ENCODE results near the gene RGS12. TPM values are rescaled to one million over a fixed set of nuclear protein-coding genes. Genes with fewer than 3 reads are reported as not detected.

Gene RGS12
- total and polyA plus RNA-seq, 2 of the 13 experiments (the other 11 are each of a cell fraction or from before 2014, with no cell fraction given), result 21.0 to 27.7 TPM

DNA sequence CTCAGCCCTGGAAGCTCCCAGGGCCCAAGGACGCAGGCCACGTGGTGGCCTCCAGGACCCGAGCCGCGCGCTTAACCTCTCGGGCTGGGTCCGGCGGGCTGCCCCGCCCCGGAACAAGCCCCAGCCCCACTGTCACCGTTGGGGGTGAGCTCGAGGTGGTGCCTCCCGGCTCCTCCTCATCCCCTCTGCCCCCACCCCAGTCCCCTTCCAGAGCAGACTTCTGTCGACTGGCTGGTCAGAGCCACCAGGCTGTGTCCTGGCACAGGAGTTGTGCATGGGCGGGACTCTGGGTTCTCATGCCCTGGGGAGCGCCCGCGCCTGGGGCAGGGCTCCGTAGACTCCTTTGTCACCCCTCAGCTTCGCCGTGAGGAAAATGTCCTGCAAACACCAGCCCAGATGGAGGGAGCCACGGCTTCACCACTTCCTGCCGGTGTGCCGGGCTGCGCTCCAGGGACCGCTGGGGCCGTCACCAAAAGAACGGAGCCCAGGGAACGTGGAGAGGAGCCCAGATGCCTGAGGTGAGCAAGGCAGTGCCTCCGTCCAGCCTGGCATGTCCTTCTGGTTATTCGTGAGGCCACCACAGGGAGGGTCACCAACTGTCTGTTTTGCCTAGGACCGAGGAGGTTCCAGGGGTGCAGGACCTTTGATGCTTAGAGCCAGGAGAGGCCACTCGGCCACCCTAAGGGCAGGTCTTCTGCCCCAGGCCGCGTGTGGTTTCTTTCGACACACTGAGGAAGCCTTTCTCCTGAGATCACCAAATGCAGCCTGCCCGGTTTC, 7.1 kb upstream of the RGS12 start (continued):
- TF ChIP-seq, protein P1, sequence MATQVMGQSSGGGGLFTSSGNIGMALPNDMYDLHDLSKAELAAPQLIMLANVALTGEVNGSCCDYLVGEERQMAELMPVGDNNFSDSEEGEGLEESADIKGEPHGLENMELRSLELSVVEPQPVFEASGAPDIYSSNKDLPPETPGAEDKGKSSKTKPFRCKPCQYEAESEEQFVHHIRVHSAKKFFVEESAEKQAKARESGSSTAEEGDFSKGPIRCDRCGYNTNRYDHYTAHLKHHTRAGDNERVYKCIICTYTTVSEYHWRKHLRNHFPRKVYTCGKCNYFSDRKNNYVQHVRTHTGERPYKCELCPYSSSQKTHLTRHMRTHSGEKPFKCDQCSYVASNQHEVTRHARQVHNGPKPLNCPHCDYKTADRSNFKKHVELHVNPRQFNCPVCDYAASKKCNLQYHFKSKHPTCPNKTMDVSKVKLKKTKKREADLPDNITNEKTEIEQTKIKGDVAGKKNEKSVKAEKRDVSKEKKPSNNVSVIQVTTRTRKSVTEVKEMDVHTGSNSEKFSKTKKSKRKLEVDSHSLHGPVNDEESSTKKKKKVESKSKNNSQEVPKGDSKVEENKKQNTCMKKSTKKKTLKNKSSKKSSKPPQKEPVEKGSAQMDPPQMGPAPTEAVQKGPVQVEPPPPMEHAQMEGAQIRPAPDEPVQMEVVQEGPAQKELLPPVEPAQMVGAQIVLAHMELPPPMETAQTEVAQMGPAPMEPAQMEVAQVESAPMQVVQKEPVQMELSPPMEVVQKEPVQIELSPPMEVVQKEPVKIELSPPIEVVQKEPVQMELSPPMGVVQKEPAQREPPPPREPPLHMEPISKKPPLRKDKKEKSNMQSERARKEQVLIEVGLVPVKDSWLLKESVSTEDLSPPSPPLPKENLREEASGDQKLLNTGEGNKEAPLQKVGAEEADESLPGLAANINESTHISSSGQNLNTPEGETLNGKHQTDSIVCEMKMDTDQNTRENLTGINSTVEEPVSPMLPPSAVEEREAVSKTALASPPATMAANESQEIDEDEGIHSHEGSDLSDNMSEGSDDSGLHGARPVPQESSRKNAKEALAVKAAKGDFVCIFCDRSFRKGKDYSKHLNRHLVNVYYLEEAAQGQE (IDR thresholded peaks at IDR 0.05; ENCODE audit: borderline replicate concordance in 1 of 2, low read depth in 1 of 2, low read length in 2 of 2), result no peak; a peak in 1 of 4 replicates
- TF ChIP-seq, protein P2, sequence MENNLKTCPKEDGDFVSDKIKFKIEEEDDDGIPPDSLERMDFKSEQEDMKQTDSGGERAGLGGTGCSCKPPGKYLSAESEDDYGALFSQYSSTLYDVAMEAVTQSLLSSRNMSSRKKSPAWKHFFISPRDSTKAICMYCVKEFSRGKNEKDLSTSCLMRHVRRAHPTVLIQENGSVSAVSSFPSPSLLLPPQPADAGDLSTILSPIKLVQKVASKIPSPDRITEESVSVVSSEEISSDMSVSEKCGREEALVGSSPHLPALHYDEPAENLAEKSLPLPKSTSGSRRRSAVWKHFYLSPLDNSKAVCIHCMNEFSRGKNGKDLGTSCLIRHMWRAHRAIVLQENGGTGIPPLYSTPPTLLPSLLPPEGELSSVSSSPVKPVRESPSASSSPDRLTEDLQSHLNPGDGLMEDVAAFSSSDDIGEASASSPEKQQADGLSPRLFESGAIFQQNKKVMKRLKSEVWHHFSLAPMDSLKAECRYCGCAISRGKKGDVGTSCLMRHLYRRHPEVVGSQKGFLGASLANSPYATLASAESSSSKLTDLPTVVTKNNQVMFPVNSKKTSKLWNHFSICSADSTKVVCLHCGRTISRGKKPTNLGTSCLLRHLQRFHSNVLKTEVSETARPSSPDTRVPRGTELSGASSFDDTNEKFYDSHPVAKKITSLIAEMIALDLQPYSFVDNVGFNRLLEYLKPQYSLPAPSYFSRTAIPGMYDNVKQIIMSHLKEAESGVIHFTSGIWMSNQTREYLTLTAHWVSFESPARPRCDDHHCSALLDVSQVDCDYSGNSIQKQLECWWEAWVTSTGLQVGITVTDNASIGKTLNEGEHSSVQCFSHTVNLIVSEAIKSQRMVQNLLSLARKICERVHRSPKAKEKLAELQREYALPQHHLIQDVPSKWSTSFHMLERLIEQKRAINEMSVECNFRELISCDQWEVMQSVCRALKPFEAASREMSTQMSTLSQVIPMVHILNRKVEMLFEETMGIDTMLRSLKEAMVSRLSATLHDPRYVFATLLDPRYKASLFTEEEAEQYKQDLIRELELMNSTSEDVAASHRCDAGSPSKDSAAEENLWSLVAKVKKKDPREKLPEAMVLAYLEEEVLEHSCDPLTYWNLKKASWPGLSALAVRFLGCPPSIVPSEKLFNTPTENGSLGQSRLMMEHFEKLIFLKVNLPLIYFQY (CRISPR knock-in tag; IDR thresholded peaks at IDR 0.05; ENCODE audit: borderline replicate concordance), result peak; percentile 86; the same call in 1 of the 2 replicates
- no peak for TF ChIP-seq XRCC5 (optimal IDR thresholded peaks at IDR 0.05; ENCODE audit: low read length)
- no peak for TF ChIP-seq ZNF430 (CRISPR knock-in tag; IDR thresholded peaks at IDR 0.05)
- TF ChIP-seq HCFC1 (IDR thresholded peaks at IDR 0.05; ENCODE audit: low read depth, low read length), result no peak
- no peak for TF ChIP-seq KDM5A (IDR thresholded peaks at IDR 0.05; ENCODE audit: borderline replicate concordance, low read length)
- no peak for TF ChIP-seq JUNB (CRISPR knock-in tag; IDR thresholded peaks at IDR 0.05; ENCODE audit: borderline replicate concordance)
- no peak for TF ChIP-seq NR3C1 (CRISPR knock-in tag; IDR thresholded peaks at IDR 0.05)
- no peak for TF ChIP-seq PAWR (CRISPR knock-in tag; IDR thresholded peaks at IDR 0.05; ENCODE audit: borderline replicate concordance)
- no peak for TF ChIP-seq FOXK2 (IDR thresholded peaks at IDR 0.05)
- TF ChIP-seq, protein P3, sequence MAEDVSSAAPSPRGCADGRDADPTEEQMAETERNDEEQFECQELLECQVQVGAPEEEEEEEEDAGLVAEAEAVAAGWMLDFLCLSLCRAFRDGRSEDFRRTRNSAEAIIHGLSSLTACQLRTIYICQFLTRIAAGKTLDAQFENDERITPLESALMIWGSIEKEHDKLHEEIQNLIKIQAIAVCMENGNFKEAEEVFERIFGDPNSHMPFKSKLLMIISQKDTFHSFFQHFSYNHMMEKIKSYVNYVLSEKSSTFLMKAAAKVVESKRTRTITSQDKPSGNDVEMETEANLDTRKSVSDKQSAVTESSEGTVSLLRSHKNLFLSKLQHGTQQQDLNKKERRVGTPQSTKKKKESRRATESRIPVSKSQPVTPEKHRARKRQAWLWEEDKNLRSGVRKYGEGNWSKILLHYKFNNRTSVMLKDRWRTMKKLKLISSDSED (CRISPR knock-in tag; IDR thresholded peaks at IDR 0.05), result no peak
- TF ChIP-seq SRY (CRISPR knock-in tag; IDR thresholded peaks at IDR 0.05), result no peak; the same call in 1 of the 2 replicates
- no peak for TF ChIP-seq ZNF260 (CRISPR knock-in tag; IDR thresholded peaks at IDR 0.05; ENCODE audit: borderline replicate concordance, low read depth)
- TF ChIP-seq TCF7L2 (IDR thresholded peaks at IDR 0.05; ENCODE audit: low read depth, low read length), result no peak
- no peak for TF ChIP-seq ZNF850 (CRISPR knock-in tag; conservative IDR thresholded peaks at IDR 0.05)
- TF ChIP-seq, protein P4, sequence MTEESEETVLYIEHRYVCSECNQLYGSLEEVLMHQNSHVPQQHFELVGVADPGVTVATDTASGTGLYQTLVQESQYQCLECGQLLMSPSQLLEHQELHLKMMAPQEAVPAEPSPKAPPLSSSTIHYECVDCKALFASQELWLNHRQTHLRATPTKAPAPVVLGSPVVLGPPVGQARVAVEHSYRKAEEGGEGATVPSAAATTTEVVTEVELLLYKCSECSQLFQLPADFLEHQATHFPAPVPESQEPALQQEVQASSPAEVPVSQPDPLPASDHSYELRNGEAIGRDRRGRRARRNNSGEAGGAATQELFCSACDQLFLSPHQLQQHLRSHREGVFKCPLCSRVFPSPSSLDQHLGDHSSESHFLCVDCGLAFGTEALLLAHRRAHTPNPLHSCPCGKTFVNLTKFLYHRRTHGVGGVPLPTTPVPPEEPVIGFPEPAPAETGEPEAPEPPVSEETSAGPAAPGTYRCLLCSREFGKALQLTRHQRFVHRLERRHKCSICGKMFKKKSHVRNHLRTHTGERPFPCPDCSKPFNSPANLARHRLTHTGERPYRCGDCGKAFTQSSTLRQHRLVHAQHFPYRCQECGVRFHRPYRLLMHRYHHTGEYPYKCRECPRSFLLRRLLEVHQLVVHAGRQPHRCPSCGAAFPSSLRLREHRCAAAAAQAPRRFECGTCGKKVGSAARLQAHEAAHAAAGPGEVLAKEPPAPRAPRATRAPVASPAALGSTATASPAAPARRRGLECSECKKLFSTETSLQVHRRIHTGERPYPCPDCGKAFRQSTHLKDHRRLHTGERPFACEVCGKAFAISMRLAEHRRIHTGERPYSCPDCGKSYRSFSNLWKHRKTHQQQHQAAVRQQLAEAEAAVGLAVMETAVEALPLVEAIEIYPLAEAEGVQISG (CRISPR knock-in tag; IDR thresholded peaks at IDR 0.05), result peak; percentile 72

Measured in HepG2 (cell line).